ENCODE results near the gene GPN3. TPM values are rescaled to one million over a fixed set of nuclear protein-coding genes. Genes with fewer than 3 reads are reported as not detected.

Gene GPN3
- total and polyA plus RNA-seq, 10 of the 15 experiments (the other 5 are each of a cell fraction or from before 2014, with no cell fraction given) = 27.1 to 117 (median 53.5) TPM

GRCh38 chr12:110426406-110426805, 41.7 kb downstream of the GPN3 start:
- no peaks in the 10 kb centered on the region for H3K36me3 ChIP-seq (ENCODE audit: control insufficient read depth in 2 of 2, insufficient read depth in 2 of 2, low read length in 1 of 2)
- in situ Hi-C loops (cut with MboI) (no loop called here), intact Hi-C loops (cut with micrococcal nuclease; ENCODE audit: unreplicated experiment) (no loop called here)
- CTCF ChIA-PET = interaction anchor here (1.0 kb wide), 1 partner anchor 324 kb away, joined by 5 read pairs; no protein-coding TSS in a partner anchor
- RAD21 ChIA-PET (ENCODE audit: unreplicated experiment) = no interaction called here
- no peak overlapping the region for H3K4me2 ChIP-seq (ENCODE audit: control insufficient read depth, insufficient read depth)
- TF ChIP-seq E2F8 (IDR thresholded peaks at IDR 0.05; ENCODE audit: low read depth, partially characterized antibody) (no peak), POLR2A (IDR thresholded peaks at IDR 0.05; ENCODE audit: low read depth, low read length) (no peak), MXI1 (IDR thresholded peaks at IDR 0.05; ENCODE audit: low read depth, low read length) (no peak), CTCF (IDR thresholded peaks at IDR 0.05 in 2 of 3, conservative IDR thresholded peaks at IDR 0.05 in 1 of 3; ENCODE audit: control insufficient read depth in 2 of 3, extremely low read depth in 1 of 3, insufficient read depth in 1 of 3, low read depth in 3 of 3, low read length in 3 of 3) (no peak), ZNF207 (IDR thresholded peaks at IDR 0.05; ENCODE audit: borderline replicate concordance) (no peak), SMC3 (IDR thresholded peaks at IDR 0.05; ENCODE audit: borderline replicate concordance, low read length) (no peak), BHLHE40 (IDR thresholded peaks at IDR 0.05; ENCODE audit: borderline replicate concordance in 1 of 2, low read depth in 2 of 2, low read length in 1 of 2) (no peak), USF1 (IDR thresholded peaks at IDR 0.05; ENCODE audit: borderline replicate concordance, extremely low read length, insufficient read depth, low read depth, low read length) (no peak), RUNX3 (IDR thresholded peaks at IDR 0.05; ENCODE audit: low read length) (no peak), SUPT20H (IDR thresholded peaks at IDR 0.05; ENCODE audit: borderline replicate concordance, control insufficient read depth, low read depth, low read length) (no peak), STAT1 (conservative IDR thresholded peaks at IDR 0.05) (no peak), IRF5 (IDR thresholded peaks at IDR 0.05; ENCODE audit: borderline replicate concordance) (no peak)
- no peak overlapping the region for H2AFZ ChIP-seq (ENCODE audit: control insufficient read depth, low read depth, low read length)
- no peaks in the 10 kb centered on the region; the same call in 1 of the 2 replicates for H3K4me1 ChIP-seq (ENCODE audit: control insufficient read depth, insufficient read depth, low read length)
- ATAC-seq (no peak), DNase-seq (ENCODE audit: low read depth, low spot score) (no peak), FAIRE-seq (no peak)
- H3K9ac ChIP-seq (ENCODE audit: control insufficient read depth, insufficient read depth, low read length) = no peak overlapping the region
- H3K79me2 ChIP-seq (ENCODE audit: control insufficient read depth, insufficient read depth, low read length) = no peaks in the 10 kb centered on the region
- SMC1A ChIA-PET (ENCODE audit: uncharacterized antibody, unreplicated experiment) = interaction anchor here (1.2 kb wide), 1 partner anchor 10 kb away, joined by 3 read pairs; no protein-coding TSS in a partner anchor
- H3K4me3 ChIP-seq = no peak overlapping the region
- POLR2A ChIA-PET = interaction anchor here (0.7 kb wide), 1 partner anchor 52 kb away, joined by 5 read pairs; no protein-coding TSS in a partner anchor
- no peaks in the 10 kb centered on the region for H4K20me1 ChIP-seq (ENCODE audit: control insufficient read depth, insufficient read depth)
- no peak overlapping the region for H3K27ac ChIP-seq (ENCODE audit: control insufficient read depth, insufficient read depth)
- H3K9me3 ChIP-seq (replicated peaks; ENCODE audit: control insufficient read depth, insufficient read depth, low read length) = no peaks in the 10 kb centered on the region
- WGBS (ENCODE audit: insufficient coverage, insufficient replicate concordance, low lambda C conversion rate, missing lambda C conversion rate) = 6% methylated on average over 3 of the region's 3 CpGs
- no TSS peak for BruUV-seq (replicated peaks)
- no peaks in the 10 kb centered on the region for H3K27me3 ChIP-seq (replicated peaks in 1 of 2; ENCODE audit: control insufficient read depth in 2 of 2, insufficient read depth in 2 of 2, low read length in 1 of 2)
